NT2/D1 (cell line): Measurements from ENCODE around the gene THEM4.
"Not testable (repeated sequence)": the region's sequence is repeated elsewhere in the genome, so short reads cannot be mapped to it uniquely, and the experiment has no call there.

Experiments used
- DNase-seq: peaks from one replicate; pipeline ENCODE4 v3.0.0-alpha.2; 2011; ENCODE audit warnings: low read depth, low spot score
- H3K27me3 ChIP-seq: 2 replicates; pipeline ENCODE4 v1.6.0; 2011; ENCODE audit warnings: mild to moderate bottlenecking; ENCODE audit not compliant: insufficient read length, insufficient read depth
- H3K36me3 ChIP-seq: 2 replicates; pipeline ENCODE4 v1.6.1; 2011; ENCODE audit warnings: mild to moderate bottlenecking, low read length, mixed read lengths; ENCODE audit not compliant: insufficient read depth, insufficient read length
- H3K4me1 ChIP-seq: 2 replicates; pipeline ENCODE4 v1.5.1; 2011; ENCODE audit not compliant: insufficient read depth, insufficient read length
- H3K4me3 ChIP-seq: 2 replicates; pipeline ENCODE4 v1.5.1; 2011; ENCODE audit warnings: low read depth; ENCODE audit not compliant: insufficient read length
- H3K9ac ChIP-seq: 2 replicates; pipeline ENCODE4 v1.6.0; 2011; ENCODE audit warnings: low read depth; ENCODE audit not compliant: insufficient read length
- H3K9me3 ChIP-seq: 2 replicates; pipeline ENCODE4 v1.5.1; 2011; ENCODE audit warnings: mild to moderate bottlenecking, low read length; ENCODE audit not compliant: insufficient read depth
- SUZ12 ChIP-seq: IDR thresholded peaks from 2 replicates; pipeline ENCODE4 v1.6.1; 2011; ENCODE audit not compliant: insufficient read length, insufficient read depth; ENCODE audit errors: extremely low read depth
- YY1 ChIP-seq: IDR thresholded peaks from 2 replicates; pipeline ENCODE4 v1.6.1; 2011; ENCODE audit not compliant: insufficient read length, insufficient read depth
- ZNF274 ChIP-seq: IDR thresholded peaks from 2 replicates; pipeline ENCODE4 v1.6.1; 2011; ENCODE audit warnings: mild to moderate bottlenecking, low read depth, low read length

Gene THEM4

DNA sequence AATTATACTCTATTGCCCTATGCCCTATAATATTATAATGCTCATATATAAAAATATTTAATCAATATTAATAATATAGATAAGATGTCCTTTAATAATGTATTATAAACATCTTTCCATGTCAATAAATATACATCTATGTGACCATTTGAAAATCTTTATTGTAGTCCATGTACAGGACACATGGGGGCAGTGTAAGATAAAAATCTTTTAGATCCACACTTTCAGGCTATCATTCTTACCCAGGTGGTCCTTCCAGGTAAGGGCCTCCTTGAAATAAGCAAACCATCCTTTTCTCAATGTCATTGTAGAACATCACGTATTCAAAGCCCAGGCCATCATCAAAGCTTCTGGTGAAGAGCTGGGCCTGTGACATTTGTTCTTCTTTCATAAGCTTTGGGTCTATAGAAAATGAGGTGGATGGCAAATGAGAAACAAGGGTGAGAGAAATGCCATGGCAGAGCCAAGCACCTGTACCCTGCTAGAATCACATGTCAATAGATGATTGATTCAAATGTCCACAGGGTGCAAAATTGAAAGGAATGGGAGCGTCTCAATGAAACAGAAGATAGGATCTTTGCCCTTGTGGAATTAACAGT lies 20.2 kb downstream of the THEM4 start:
- H3K9me3 ChIP-seq = peaks cover 8% of the 10 kb centered on the region; the same call in 1 of the 2 replicates
- no peaks in the 10 kb centered on the region for H3K27me3 ChIP-seq
- no peak overlapping the region for H3K4me3 ChIP-seq
- H3K36me3 ChIP-seq = peaks cover 74% of the 10 kb centered on the region
- no peak for TF ChIP-seq YY1
- no peak for TF ChIP-seq SUZ12
- TF ChIP-seq ZNF274 = no peak
- H3K4me1 ChIP-seq = no peaks in the 10 kb centered on the region
- no peak for DNase-seq
- H3K9ac ChIP-seq = no peak overlapping the region

DNA sequence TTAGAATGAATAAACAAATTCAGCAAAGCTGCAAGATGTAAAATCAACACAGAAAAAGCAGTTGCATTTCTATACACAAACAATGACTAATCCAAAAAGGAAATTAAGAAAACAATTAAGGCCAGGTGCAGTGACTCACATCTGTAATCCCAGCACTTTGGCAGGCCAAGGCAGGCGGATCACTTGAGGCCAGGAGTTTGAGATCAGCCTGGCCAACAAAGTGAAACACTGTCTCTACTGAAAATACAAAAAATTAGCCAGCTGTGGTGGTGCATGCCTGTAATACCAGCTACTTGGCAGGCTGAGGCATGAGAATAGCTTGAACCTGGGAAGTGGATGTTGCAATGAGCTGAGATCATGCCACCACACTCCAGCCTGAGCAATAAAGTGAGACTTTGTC lies 22.3 kb downstream of the THEM4 start:
- Histone ChIP-seq H3K36me3 (peaks cover 59% of the 10 kb centered on the region), H3K4me3 (no peak overlapping the region), H3K9ac (no peak overlapping the region), H3K27me3 (no peaks in the 10 kb centered on the region), H3K9me3 (peaks cover 8% of the 10 kb centered on the region; the same call in 1 of the 2 replicates), H3K4me1 (no peaks in the 10 kb centered on the region)
- no peak for DNase-seq
- TF ChIP-seq YY1 (no peak), SUZ12 (no peak), ZNF274 (no peak)

DNA sequence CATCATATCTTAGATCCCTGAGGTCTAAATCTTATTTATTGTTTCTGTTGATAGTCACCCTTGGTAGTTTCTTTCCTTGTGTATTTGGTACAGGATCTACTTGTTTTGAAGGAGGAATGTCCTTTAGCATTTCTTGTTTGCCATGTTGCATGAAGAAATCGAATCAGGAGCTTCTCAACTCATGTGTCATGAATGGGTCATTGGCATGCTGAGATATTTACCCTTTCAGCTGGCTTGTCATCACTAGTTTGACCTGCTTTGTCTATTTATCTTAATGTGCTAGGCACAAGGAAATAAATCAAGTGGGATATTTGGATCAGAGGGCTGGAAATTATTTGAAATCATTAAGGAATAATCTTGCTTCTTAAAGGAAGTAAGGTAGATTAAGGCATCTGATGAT lies 23.8 kb downstream of the THEM4 start:
- no peak overlapping the region for H3K4me3 ChIP-seq
- H3K9ac ChIP-seq = no peak overlapping the region
- H3K9me3 ChIP-seq = peaks cover 8% of the 10 kb centered on the region; the same call in 1 of the 2 replicates
- H3K36me3 ChIP-seq = peaks cover 44% of the 10 kb centered on the region
- H3K27me3 ChIP-seq = no peaks in the 10 kb centered on the region
- TF ChIP-seq SUZ12 (no peak), YY1 (no peak), ZNF274 (no peak)
- no peaks in the 10 kb centered on the region for H3K4me1 ChIP-seq
- no peak for DNase-seq

DNA sequence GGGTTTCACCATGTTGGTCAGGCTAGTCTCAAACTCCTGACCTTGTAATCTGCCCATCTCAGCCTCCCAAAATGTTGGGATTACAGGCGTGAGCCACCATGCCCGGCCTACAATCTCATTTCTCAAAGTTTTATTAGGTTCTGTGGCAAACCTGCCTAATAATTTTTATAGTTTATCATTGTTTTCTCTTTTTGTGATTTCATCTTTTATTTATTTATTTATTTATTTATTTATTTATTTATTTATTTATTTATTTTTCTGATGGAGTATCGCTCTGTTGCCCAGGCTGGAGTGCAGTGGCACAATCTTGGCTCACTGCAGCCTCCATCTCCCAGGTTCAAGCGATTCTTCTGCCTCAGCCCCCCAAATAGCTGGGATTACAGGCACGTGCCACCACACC lies 24.4 kb downstream of the THEM4 start:
- not testable (repeated sequence) for H3K4me1 ChIP-seq, H3K9ac ChIP-seq, H3K4me3 ChIP-seq, H3K27me3 ChIP-seq, DNase-seq, H3K9me3 ChIP-seq
- H3K36me3 ChIP-seq = peaks cover 39% of the 10 kb centered on the region

DNA sequence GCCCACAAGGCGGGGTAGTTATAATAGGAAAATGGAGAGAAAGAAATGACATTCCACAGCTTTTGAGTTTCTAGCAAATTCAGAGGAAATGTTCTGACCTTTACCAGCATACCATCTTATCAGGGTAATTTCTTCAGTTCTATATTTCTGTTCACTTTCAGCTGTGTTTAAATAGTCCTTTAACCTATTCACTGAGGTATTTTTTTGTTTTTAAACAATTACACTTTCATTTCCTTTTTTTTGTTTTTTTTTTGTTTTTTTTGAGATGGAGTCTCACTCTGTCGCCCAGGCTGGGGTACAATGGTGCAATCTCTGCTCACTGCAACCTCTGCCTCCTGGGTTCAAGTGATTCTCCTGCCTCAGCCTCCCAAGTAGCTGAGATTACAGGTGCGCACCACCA lies 24.9 kb downstream of the THEM4 start:
- DNase-seq, H3K4me3 ChIP-seq, H3K4me1 ChIP-seq, H3K9me3 ChIP-seq, H3K27me3 ChIP-seq, H3K9ac ChIP-seq: not testable (repeated sequence)
- H3K36me3 ChIP-seq = peaks cover 37% of the 10 kb centered on the region

DNA sequence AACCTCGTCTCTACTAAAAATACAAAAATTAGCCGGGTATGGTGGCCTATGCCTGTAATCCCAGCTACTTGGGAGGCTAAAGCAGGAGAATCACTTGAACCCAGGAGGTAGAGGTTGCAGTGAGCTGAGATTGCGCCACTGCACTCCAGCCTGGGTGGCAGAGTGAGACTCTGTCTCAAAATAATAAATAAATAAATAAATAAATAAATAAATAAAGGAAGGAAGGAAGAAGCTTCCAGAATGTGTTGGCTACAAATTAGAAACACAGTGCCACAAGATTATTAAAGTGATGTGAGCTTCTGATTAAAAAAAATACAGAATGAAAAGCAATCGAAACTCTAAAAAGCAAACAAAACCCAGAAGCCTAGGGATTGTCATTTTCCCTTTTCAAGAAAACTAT lies 25.4 kb downstream of the THEM4 start:
- not testable (repeated sequence) for H3K9me3 ChIP-seq, H3K27me3 ChIP-seq, H3K4me3 ChIP-seq, H3K9ac ChIP-seq, DNase-seq, H3K4me1 ChIP-seq
- peaks cover 31% of the 10 kb centered on the region for H3K36me3 ChIP-seq

DNA sequence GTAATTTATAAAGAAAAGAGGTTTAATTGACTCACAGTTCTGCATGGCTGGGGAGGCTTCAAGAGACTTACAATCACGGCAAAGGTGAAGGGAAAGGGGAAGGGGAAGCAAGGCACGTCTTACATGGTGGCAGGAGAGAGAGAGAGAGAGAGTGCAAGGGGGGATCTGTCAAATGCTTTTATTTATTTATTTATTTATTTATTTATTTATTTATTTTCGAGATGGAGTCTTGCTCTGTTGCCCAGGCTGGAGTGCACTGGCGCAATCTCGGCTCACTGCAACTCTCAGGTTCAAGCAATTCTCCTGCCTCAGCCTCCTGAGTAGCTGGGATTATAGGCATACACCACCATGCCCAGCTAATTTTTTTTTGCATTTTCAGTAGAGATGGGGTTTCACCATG lies 26.4 kb downstream of the THEM4 start:
- H3K4me3 ChIP-seq, DNase-seq, H3K9me3 ChIP-seq, H3K4me1 ChIP-seq, H3K9ac ChIP-seq, H3K27me3 ChIP-seq: not testable (repeated sequence)
- peaks cover 26% of the 10 kb centered on the region for H3K36me3 ChIP-seq

DNA sequence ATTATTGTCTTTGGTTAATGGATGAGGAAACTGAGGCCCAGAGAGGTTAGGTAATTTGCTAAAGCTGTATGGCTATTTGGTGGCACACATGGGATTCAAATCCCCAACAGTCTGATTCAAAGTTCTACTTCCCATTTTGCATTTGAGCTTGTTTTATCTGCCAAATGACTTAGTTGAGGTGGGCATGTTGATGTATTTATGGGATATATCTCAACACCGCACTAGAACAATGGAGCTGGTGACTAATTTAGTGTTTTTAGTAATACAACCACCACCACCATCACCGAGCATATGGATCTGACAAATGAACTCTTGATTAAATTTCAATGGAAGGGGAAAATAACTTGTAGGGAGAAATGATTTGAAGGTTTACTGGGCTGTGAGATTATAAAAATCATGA lies 26.8 kb downstream of the THEM4 start:
- H3K4me3 ChIP-seq = no peak overlapping the region
- H3K27me3 ChIP-seq = no peaks in the 10 kb centered on the region
- H3K9me3 ChIP-seq = peaks cover 5% of the 10 kb centered on the region; the same call in 1 of the 2 replicates
- peaks cover 22% of the 10 kb centered on the region for H3K36me3 ChIP-seq
- TF ChIP-seq SUZ12 = no peak
- TF ChIP-seq ZNF274 = no peak
- no peak for TF ChIP-seq YY1
- DNase-seq = no peak
- no peaks in the 10 kb centered on the region for H3K4me1 ChIP-seq
- no peak overlapping the region for H3K9ac ChIP-seq
